ACC112 (cell line): ENCODE results near the gene TNFRSF8.
"Not testable (repeated sequence)": the region's sequence is repeated elsewhere in the genome, so short reads cannot be mapped to it uniquely, and the experiment has no call there.

Experiments
- H2AFZ ChIP-seq: fragments of 200-600 bp; sonication (generic); one replicate; pipeline ENCODE4 v1.6.0; 2017; ENCODE audit warnings: antibody characterized with exemption, low read length; ENCODE audit not compliant: unreplicated experiment
- H3K27ac ChIP-seq: fragments of 200-600 bp; sonication (generic); 2 replicates; pipeline ENCODE4 v1.5.1; 2014; ENCODE audit warnings: low read depth, mild to moderate bottlenecking, antibody characterized with exemption, low read length, moderate library complexity
- H3K27me3 ChIP-seq: fragments of 200-600 bp; sonication (generic); 2 replicates; pipeline ENCODE4 v1.6.1; 2014; ENCODE audit warnings: mild to moderate bottlenecking, antibody characterized with exemption, low read length, moderate library complexity, mixed read lengths; ENCODE audit not compliant: insufficient read depth
- H3K36me3 ChIP-seq: fragments of 200-600 bp; sonication (generic); 2 replicates; pipeline ENCODE4 v1.6.1; 2016; ENCODE audit warnings: mild to moderate bottlenecking, antibody characterized with exemption, low read length, moderate library complexity, mixed read lengths; ENCODE audit not compliant: insufficient read depth
- H3K4me1 ChIP-seq: fragments of 200-600 bp; sonication (generic); one replicate; pipeline ENCODE4 v1.6.1; 2016; ENCODE audit warnings: low read length, mixed read lengths; ENCODE audit not compliant: insufficient read depth, unreplicated experiment, control insufficient read depth
- H3K4me3 ChIP-seq: fragments of 200-600 bp; sonication (generic); 2 replicates; pipeline ENCODE4 v1.5.1; 2014; ENCODE audit warnings: mild to moderate bottlenecking, low read depth, low read length
- H3K79me2 ChIP-seq: fragments of 200-600 bp; sonication (generic); one replicate; pipeline ENCODE4 v1.6.0; 2016; ENCODE audit warnings: low read length; ENCODE audit not compliant: control insufficient read depth, unreplicated experiment, insufficient read depth

The TNFRSF8 gene

DNA sequence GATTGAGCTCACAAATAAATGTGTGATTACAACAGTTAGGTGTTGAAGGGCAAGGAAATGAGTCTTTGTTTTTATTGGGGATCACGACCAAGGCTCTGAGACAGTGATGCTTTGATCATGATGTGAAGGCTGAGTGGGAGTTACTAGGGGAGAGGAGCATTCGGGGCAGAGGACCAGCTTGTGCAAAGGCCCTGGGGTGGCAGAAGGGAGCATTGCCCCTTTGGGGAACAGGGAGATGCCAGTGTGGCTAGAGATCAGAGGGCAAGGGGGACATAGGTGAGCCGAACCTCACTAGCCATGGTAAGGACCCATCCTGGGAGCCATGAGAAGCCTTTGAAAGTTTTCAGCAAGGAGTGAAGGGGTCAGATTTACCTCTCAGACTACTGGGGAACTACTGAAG, 31.1 kb downstream of the TNFRSF8 start:
- Histone ChIP-seq H3K4me3 (no peak overlapping the region), H3K27me3 (no peaks in the 10 kb centered on the region), H3K4me1 (peaks cover 5% of the 10 kb centered on the region), H3K79me2 (no peaks in the 10 kb centered on the region), H2AFZ (no peak overlapping the region), H3K27ac (no peak overlapping the region), H3K36me3 (no peaks in the 10 kb centered on the region)

DNA sequence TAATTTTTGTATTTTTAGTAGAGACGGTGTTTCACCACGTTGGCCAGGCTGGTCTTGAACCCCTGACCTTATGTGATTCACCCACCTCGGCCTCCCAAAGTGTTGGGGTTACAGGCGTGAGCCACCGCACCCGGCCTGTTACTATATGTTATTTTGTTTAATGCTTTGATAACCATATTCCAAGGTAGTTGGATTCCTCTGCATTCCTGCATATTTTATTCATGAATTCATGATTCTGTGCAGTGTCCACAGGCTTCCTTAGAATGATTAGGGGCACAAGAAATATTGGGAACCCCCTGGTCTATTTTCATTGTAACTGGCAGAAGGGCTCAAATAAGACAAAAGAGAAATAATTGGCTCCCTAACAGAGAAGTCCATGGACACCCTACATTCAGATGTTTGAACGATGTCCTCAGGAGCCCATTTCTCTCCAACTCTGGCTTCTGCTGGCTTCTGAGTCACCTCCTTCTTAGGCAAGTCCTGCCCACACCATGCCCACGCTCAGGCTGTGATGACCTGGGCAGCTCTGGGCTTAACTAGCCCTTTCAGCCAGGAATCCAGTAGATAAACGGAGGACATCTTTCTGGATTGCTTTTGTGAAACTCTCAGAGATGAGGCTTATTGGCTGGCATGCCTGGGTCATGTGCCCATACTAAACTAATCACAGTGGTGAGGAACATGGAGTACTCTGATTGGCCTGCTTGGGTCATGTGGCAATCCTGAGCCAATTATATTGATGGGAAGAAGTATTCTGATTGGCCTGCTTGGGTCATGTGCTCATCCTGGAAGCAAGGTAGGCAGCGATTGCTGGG, 32.6 kb downstream of the TNFRSF8 start:
- no peaks in the 10 kb centered on the region for H3K79me2 ChIP-seq
- H3K4me1 ChIP-seq: peaks cover 5% of the 10 kb centered on the region
- H3K4me3 ChIP-seq: no peak overlapping the region
- H3K27ac ChIP-seq: no peak overlapping the region
- no peaks in the 10 kb centered on the region for H3K27me3 ChIP-seq
- no peaks in the 10 kb centered on the region for H3K36me3 ChIP-seq
- no peak overlapping the region for H2AFZ ChIP-seq

DNA sequence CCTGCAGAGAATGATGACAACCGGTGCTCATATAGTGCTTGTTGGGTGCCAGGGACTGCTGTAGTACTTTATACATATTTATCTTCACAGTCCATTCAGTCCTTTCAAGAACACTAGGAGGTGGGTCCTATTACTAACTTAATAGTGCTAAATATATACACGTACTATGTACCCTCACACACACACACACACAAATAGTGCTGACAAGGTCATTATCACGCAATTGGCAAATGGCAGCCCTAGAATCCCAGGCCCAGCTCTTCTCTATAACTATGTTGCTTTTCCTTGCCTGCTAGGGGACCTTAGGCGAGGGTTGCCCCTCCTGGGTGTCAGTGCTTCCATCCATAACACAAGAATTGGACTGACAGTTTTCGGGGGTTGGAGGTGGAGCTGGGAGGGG, 33.5 kb downstream of the TNFRSF8 start:
- no peak overlapping the region for H2AFZ ChIP-seq
- no peak overlapping the region for H3K27ac ChIP-seq
- no peaks in the 10 kb centered on the region for H3K36me3 ChIP-seq
- no peaks in the 10 kb centered on the region for H3K27me3 ChIP-seq
- peaks cover 5% of the 10 kb centered on the region for H3K4me1 ChIP-seq
- H3K4me3 ChIP-seq: no peak overlapping the region
- H3K79me2 ChIP-seq: no peaks in the 10 kb centered on the region

DNA sequence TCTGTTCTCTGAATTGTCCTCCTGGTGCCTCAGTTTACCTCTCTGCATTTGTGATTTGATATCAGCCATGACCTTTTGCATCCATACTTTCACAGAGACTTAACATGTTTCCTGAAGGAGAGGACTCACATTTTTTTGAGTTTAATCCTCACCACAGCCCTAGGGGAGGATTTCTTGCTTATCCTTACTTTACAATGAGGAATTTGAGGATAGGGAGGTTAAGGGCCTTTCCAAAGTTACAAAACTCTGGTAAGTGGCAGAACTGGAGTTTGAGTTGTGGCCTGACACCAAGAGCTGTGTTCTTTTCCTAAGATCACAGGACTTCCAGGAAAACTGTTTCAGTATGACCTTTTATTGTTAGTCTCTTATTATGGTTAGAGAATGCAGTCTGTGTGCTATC, 34.2 kb downstream of the TNFRSF8 start:
- Histone ChIP-seq H3K27ac (no peak overlapping the region), H3K4me3 (no peak overlapping the region), H3K36me3 (no peaks in the 10 kb centered on the region), H2AFZ (no peak overlapping the region), H3K4me1 (peaks cover 5% of the 10 kb centered on the region), H3K79me2 (no peaks in the 10 kb centered on the region), H3K27me3 (no peaks in the 10 kb centered on the region)

DNA sequence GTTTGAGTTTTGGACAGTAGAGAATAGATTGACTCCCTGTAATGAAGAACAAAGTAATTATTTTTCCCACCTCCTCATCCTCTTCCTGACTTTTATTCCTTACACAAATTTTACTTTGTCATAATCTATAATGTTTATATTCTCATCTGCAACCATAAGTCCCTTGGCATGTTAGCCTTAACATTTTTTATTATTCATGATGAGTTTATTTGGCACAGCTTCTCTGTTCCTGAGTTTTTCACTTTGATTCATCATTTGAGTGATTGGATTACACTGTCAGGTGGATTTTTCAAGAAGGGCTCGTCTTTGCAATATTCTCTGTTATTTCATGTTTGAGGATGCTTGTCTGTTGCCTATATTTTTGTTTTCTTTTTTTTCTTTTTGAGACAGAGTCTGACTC, 35.7 kb downstream of the TNFRSF8 start:
- no peak overlapping the region for H3K27ac ChIP-seq
- H3K4me3 ChIP-seq: no peak overlapping the region
- H3K36me3 ChIP-seq: no peaks in the 10 kb centered on the region
- H2AFZ ChIP-seq: no peak overlapping the region
- no peaks in the 10 kb centered on the region for H3K79me2 ChIP-seq
- no peaks in the 10 kb centered on the region for H3K27me3 ChIP-seq
- H3K4me1 ChIP-seq: peaks cover 5% of the 10 kb centered on the region

DNA sequence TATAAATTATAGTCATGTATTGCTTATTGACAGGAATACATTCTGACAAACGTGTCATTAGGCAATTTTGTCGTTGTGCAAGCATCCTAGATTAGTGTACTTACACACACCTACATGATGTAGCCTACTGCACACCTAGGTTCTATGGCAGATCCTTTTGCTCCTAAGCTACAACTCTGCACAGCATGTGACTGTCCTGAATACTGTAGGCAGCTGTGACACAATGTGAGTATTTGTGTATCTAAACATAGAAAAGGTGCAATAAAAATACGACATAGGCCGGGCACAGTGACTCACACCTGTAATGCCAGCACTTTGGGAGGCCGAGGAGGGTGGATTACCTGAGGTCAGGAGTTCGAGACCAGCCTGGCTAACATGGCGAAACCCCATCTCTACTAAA, 36.5 kb downstream of the TNFRSF8 start:
- Histone ChIP-seq H3K27me3 (no peaks in the 10 kb centered on the region), H3K79me2 (no peaks in the 10 kb centered on the region), H3K36me3 (no peaks in the 10 kb centered on the region), H3K4me3 (no peak overlapping the region), H3K4me1 (peaks cover 5% of the 10 kb centered on the region), H2AFZ (no peak overlapping the region), H3K27ac (no peak overlapping the region)

DNA sequence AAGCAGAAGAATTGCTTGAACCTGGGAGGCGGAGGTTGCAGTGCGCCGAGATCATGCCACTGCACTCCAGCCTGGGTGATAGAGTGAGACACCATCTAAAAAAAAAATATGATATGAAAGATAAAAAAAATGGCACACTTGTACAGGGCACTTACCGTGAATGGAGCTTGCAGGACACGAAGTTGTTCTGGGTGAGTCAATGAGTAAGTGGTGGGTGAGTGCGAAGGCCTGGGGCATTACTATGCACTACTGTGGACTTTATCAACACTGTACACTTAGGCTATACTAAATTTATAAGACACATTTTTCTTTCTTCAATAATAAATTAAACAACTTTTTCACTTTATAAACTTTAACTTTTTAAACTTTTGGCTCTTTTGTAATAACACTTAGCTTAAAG, 37.0 kb downstream of the TNFRSF8 start:
- H2AFZ ChIP-seq: no peak overlapping the region
- H3K4me1 ChIP-seq: peaks cover 5% of the 10 kb centered on the region
- H3K79me2 ChIP-seq: no peaks in the 10 kb centered on the region
- no peak overlapping the region for H3K4me3 ChIP-seq
- H3K27ac ChIP-seq: no peak overlapping the region
- H3K36me3 ChIP-seq: no peaks in the 10 kb centered on the region
- H3K27me3 ChIP-seq: no peaks in the 10 kb centered on the region

DNA sequence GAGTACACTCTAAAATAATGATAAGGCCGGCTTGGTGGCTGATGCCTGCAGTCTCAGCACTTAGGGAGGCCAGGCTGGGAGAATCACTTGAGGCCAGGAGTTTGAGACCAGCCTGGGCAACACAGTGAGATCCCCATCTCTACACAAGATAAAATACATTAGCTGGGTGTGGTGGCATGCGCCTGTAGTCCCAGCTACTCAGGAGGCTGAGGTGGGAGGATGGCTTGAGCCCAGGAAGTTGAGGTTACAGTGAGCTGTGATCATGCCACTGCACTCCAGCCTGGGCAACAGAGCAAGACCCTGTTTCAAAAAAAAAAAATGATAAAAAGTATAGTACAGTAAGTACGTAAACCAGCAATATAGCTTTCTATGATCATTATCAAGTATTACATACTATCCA, 38.0 kb downstream of the TNFRSF8 start:
- H3K4me3 ChIP-seq: not testable (repeated sequence)

DNA sequence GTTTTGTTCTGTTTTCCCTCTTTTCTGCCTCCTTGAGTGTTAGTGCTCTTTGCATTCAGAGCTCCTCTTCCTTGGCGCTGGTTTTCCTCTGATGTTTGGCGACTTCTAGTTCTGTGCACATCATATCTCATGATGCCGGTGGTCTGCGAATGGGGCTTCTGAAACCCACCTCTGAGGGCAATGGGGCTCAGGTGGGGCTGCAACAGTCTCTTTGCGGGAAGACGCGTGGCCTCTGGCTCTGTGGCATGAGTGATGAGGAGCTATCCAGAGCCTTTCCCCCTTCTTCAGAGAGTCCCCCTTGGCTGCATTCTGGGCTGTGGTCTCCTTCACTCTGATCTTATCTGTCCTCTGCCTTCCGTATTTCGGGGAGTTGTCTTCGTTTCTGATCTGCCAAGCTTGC, 39.0 kb downstream of the TNFRSF8 start:
- Histone ChIP-seq H3K27ac (no peak overlapping the region), H3K36me3 (no peaks in the 10 kb centered on the region)

More for the DNA sequence above, 38.0 kb downstream of the TNFRSF8 start:
- H2AFZ ChIP-seq, H3K27me3 ChIP-seq, H3K36me3 ChIP-seq, H3K4me1 ChIP-seq, H3K27ac ChIP-seq, H3K79me2 ChIP-seq: not testable (repeated sequence)

DNA sequence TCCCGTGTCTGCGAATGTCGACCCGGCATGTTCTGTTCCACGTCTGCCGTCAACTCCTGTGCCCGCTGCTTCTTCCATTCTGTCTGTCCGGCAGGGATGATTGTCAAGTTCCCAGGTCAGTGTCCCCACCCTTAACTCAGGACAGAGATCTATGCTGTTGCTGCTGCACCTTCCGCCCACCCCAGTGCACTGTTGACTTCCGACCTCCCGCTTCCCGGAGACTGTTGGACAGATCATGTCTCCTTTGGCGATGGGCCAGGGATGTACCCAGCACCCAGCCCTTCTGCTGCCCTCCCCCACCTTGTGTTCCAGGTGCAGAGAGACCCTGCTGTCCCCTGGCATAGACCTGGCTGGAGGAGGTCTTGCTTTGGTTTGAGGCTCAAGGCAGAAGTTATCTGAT, 41.3 kb downstream of the TNFRSF8 start:
- H3K79me2 ChIP-seq: no peaks in the 10 kb centered on the region
- H3K36me3 ChIP-seq: no peaks in the 10 kb centered on the region
- H2AFZ ChIP-seq: no peak overlapping the region
- no peak overlapping the region for H3K4me3 ChIP-seq
- no peaks in the 10 kb centered on the region for H3K4me1 ChIP-seq
- no peaks in the 10 kb centered on the region for H3K27me3 ChIP-seq
- H3K27ac ChIP-seq: no peak overlapping the region

More for the DNA sequence above, 39.0 kb downstream of the TNFRSF8 start:
- no peak overlapping the region for H3K4me3 ChIP-seq
- H3K79me2 ChIP-seq: no peaks in the 10 kb centered on the region
- H3K27me3 ChIP-seq: no peaks in the 10 kb centered on the region
- H2AFZ ChIP-seq: no peak overlapping the region
- H3K4me1 ChIP-seq: peaks cover 5% of the 10 kb centered on the region

DNA sequence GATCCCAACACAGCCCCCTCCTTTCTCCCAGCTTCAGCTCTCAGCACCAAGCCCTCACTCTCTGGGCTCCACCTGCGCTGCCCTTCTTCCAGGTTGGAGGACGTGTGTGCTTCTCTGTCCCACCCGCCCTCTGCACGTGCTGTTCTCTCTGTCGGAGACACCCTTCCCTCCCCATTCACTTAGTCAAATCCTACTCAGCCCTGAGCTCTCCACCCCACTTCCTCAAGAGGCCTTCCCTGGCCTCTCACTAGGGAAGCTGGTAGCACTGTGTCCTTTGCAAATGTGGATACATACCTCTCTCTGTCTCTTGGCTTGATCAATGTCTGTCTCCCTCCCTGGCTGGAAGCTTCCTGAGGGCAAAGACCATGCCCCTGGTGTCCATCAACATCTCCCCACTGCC, 43.0 kb downstream of the TNFRSF8 start:
- no peak overlapping the region for H2AFZ ChIP-seq
- no peaks in the 10 kb centered on the region for H3K4me1 ChIP-seq

More for the DNA sequence above, 43.0 kb downstream of the TNFRSF8 start:
- no peaks in the 10 kb centered on the region for H3K27me3 ChIP-seq
- no peaks in the 10 kb centered on the region for H3K79me2 ChIP-seq
- H3K36me3 ChIP-seq: no peaks in the 10 kb centered on the region
- no peak overlapping the region for H3K27ac ChIP-seq
- no peak overlapping the region for H3K4me3 ChIP-seq
